OCI-LY1 (cell line): ENCODE data around the gene MRPL19.

Experiments
- EZH2 ChIP-seq: fragments of 200-600 bp; sonication (generic), shearing (Covaris generic); IDR thresholded peaks from 2 replicates; pipeline ENCODE4 v1.8.0; 2017; ENCODE audit warnings: borderline replicate concordance, mixed run types, mild to moderate bottlenecking, antibody characterized with exemption, low read length, moderate library complexity, mixed read lengths
- TF ChIP-seq, protein P1 (sequence below): fragments of 200-600 bp; sonication (generic), shearing (Covaris generic); IDR thresholded peaks from 2 replicates; pipeline ENCODE4 v1.5.1; 2017; ENCODE audit warnings: mild to moderate bottlenecking, antibody characterized with exemption, low read length, moderate library complexity, mixed read lengths

DNA sequence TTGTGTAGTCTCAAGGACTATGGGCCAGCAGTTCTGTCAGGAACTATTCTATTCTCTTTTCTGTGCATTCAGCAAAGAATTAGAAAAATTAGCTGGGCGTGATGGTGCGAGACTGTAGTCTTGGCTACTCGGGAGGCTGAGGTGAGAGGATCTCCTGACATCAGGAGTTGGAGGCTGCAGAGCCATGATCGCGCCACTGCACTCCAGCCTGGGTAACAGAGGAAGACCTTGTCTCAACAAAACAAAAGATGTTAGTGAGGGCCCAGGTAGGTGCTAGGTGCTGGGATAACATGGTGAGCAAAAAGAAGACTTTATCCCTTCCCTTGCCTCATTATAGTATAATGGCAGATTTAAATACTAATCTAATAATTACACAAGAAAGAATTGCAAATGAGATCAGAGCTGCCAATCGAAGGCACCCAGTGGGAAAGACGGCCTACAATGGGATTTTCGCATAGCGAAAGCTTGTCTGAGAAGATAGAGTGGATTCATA is 447 bp upstream of the MRPL19 start:
- TF ChIP-seq, protein P1, sequence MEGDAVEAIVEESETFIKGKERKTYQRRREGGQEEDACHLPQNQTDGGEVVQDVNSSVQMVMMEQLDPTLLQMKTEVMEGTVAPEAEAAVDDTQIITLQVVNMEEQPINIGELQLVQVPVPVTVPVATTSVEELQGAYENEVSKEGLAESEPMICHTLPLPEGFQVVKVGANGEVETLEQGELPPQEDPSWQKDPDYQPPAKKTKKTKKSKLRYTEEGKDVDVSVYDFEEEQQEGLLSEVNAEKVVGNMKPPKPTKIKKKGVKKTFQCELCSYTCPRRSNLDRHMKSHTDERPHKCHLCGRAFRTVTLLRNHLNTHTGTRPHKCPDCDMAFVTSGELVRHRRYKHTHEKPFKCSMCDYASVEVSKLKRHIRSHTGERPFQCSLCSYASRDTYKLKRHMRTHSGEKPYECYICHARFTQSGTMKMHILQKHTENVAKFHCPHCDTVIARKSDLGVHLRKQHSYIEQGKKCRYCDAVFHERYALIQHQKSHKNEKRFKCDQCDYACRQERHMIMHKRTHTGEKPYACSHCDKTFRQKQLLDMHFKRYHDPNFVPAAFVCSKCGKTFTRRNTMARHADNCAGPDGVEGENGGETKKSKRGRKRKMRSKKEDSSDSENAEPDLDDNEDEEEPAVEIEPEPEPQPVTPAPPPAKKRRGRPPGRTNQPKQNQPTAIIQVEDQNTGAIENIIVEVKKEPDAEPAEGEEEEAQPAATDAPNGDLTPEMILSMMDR, result no peak
- no peak for TF ChIP-seq EZH2
